Right lobe of liver (tissue), 6 donors: ENCODE data around the gene WDR27. TPM values are rescaled to one million over a fixed set of nuclear protein-coding genes. Genes with fewer than 3 reads are reported as not detected.

Experiments
- ATAC-seq, 4 donors: fragments of 200-7000 bp; cut with Tn5 transposase; one replicate each; pipeline ENCODE4 v1.9.1; 2020; ENCODE audit warnings: mild to moderate bottlenecking in 4 of 4, moderate library complexity in 4 of 4
- DNase-seq, 3 donors: peaks; one replicate each; pipeline ENCODE4 v3.0.0-alpha.2; 2020
- H3K27ac ChIP-seq, 3 donors: fragments of 200-600 bp; one replicate each; pipeline ENCODE4 v1.8.0; 2022
- H3K27me3 ChIP-seq, 2 donors: fragments of 200-600 bp; one replicate each; pipeline ENCODE4 v1.8.0; 2022
- H3K36me3 ChIP-seq, 4 donors: fragments of 200-600 bp; sonication (generic) in 1 of 4; one replicate each; pipeline versions ENCODE4 v1.5.1 to v1.8.0; 2017 to 2022; ENCODE audit warnings: control low read depth in 1 of 4
- H3K4me1 ChIP-seq, 4 donors: fragments of 200-600 bp; sonication (generic) in 1 of 4; one replicate each; pipeline versions ENCODE4 v1.5.1 to v1.8.0; 2017 to 2022; ENCODE audit warnings: control low read depth in 1 of 4
- H3K4me3 ChIP-seq, 3 donors: fragments of 200-600 bp; one replicate each; pipeline ENCODE4 v1.8.0; 2022
- H3K9me3 ChIP-seq, 4 donors: fragments of 200-600 bp; sonication (generic) in 1 of 4; one replicate each; pipeline versions ENCODE4 v1.5.1 to v1.8.0; 2017 to 2022; ENCODE audit warnings: control low read depth in 1 of 4
- CTCF ChIP-seq, 4 donors: fragments of 200-600 bp in 3 of 4; fragments of 450-650 bp in 1 of 4; IDR thresholded peaks; one replicate each; pipeline versions ENCODE4 v1.5.1 to v1.8.0; 2016 to 2022; ENCODE audit warnings: antibody characterized with exemption in 4 of 4, mild to moderate bottlenecking in 2 of 4
- POLR2A ChIP-seq: fragments of 450-650 bp; IDR thresholded peaks from one replicate; pipeline ENCODE4 v1.6.1; 2017; ENCODE audit warnings: antibody characterized with exemption, mild to moderate bottlenecking
- WGBS: methylation state at CpG from one replicate; pipeline ENCODE4 v1.1.6; 2018; ENCODE audit warnings: low coverage, low lambda C conversion rate; ENCODE audit not compliant: insufficient coverage; ENCODE audit errors: missing lambda C conversion rate; 5-methylcytosine and 5-hydroxymethylcytosine counted together
- intact Hi-C, 2 donors: fragments of 100-400 bp; cut with DNase I; formaldehyde crosslinking; loops; one replicate each; pipeline versions ENCODE4 v1.11.2 to v1.14.1; 2022
- total RNA-seq, 6 experiments: library from RNA; depleted of rRNA in 2 of 6; stranded (reverse); fragments of >200 nt in 2 of 6; fragmentation: NEBNext Ultra II Directional in 3 of 6; extraction: Animal tissue kit (Norgen Biotek cat#: 25700) in 3 of 6; gene quantifications; one replicate each; pipeline versions ENCODE4 v1.1.0 to v1.2.4, GENCODE V29; 2016 to 2023
- donor health status: DM: no; HTN: yes; CAD: no.
- donor health status: DM: no; HTN: no; CAD: no.
- donor health status: DM: no; HTN: no; CAD: no.
- donor health status: DM: no; HTN: yes; CAD: no.
- donor health status: DM: no; HTN: yes; CAD: no.

The WDR27 gene
- total RNA-seq, 6 experiments from 2014 or later, result 8.2 to 26.8 (median 12.7) TPM

- ATAC-seq (no peak), DNase-seq (no peak)
- TF ChIP-seq CTCF (IDR thresholded peaks at IDR 0.05) (no peak), POLR2A (no peak)
- intact Hi-C loops, result no loop called here
- 86% methylated on average over 11 of the region's 12 CpGs for WGBS
- no peaks in the 10 kb centered on the region for H3K27me3 ChIP-seq
- H3K9me3 ChIP-seq, result no peaks in the 10 kb centered on the region
- no peak overlapping the region for H3K4me3 ChIP-seq
- no peaks in the 10 kb centered on the region for H3K36me3 ChIP-seq
- no peak overlapping the region for H3K27ac ChIP-seq
- H3K4me1 ChIP-seq, result no peaks in the 10 kb centered on the region
These were observed 130.5 kb downstream of the WDR27 start for GRCh38 chr6:169571123-169571962.

GRCh38 chr6:169568314-169569087 lies 133.3 kb downstream of the WDR27 start:
- TF ChIP-seq CTCF (IDR thresholded peaks at IDR 0.05) (no peak), POLR2A (no peak)
- ATAC-seq (no peak), DNase-seq (no peak)
- no peak overlapping the region for H3K27ac ChIP-seq
- H3K4me3 ChIP-seq, result no peak overlapping the region
- H3K9me3 ChIP-seq, result no peaks in the 10 kb centered on the region
- H3K27me3 ChIP-seq, result no peaks in the 10 kb centered on the region
- 90% methylated on average over 7 of the region's 8 CpGs for WGBS
- H3K36me3 ChIP-seq, result no peaks in the 10 kb centered on the region
- intact Hi-C loops, result no loop called here
- H3K4me1 ChIP-seq, result no peaks in the 10 kb centered on the region

- H3K4me1 ChIP-seq, result no peaks in the 10 kb centered on the region
- intact Hi-C loops, result no loop called here
- no peaks in the 10 kb centered on the region for H3K27me3 ChIP-seq
- H3K9me3 ChIP-seq, result no peaks in the 10 kb centered on the region
- DNase-seq (no peak), ATAC-seq (no peak)
- 90% methylated on average over 8 of the region's 11 CpGs for WGBS
- H3K27ac ChIP-seq, result no peak overlapping the region
- H3K36me3 ChIP-seq, result no peaks in the 10 kb centered on the region
- no peak overlapping the region for H3K4me3 ChIP-seq
- TF ChIP-seq CTCF (IDR thresholded peaks at IDR 0.05) (no peak), POLR2A (no peak)
These were observed 134.0 kb downstream of the WDR27 start for GRCh38 chr6:169567819-169568218.

- ATAC-seq, result no peak
- TF ChIP-seq CTCF (IDR thresholded peaks at IDR 0.05) (no peak), POLR2A (no peak)
These were observed 134.7 kb downstream of the WDR27 start for GRCh38 chr6:169566961-169567750.

More at GRCh38 chr6:169566961-169567750, 134.7 kb downstream of the WDR27 start:
- WGBS, result 96% methylated on average over 5 of the region's 19 CpGs
- H3K4me1 ChIP-seq, result no peaks in the 10 kb centered on the region
- H3K27ac ChIP-seq, result no peak overlapping the region
- intact Hi-C loops, result no loop called here
- H3K9me3 ChIP-seq, result no peaks in the 10 kb centered on the region
- DNase-seq, result no peak
- H3K36me3 ChIP-seq, result no peaks in the 10 kb centered on the region
- no peak overlapping the region for H3K4me3 ChIP-seq
- no peaks in the 10 kb centered on the region for H3K27me3 ChIP-seq
